Amniotic stem cell (primary cell): ENCODE data around the gene LUC7L.
"Not testable (repeated sequence)": the region's sequence is repeated elsewhere in the genome, so short reads cannot be mapped to it uniquely, and the experiment has no call there.

ENCODE experiments used
- DNase-seq: peaks from one replicate; lab custom pipeline; 2025; lab: John Stamatoyannopoulos, UW

LUC7L gene

DNA sequence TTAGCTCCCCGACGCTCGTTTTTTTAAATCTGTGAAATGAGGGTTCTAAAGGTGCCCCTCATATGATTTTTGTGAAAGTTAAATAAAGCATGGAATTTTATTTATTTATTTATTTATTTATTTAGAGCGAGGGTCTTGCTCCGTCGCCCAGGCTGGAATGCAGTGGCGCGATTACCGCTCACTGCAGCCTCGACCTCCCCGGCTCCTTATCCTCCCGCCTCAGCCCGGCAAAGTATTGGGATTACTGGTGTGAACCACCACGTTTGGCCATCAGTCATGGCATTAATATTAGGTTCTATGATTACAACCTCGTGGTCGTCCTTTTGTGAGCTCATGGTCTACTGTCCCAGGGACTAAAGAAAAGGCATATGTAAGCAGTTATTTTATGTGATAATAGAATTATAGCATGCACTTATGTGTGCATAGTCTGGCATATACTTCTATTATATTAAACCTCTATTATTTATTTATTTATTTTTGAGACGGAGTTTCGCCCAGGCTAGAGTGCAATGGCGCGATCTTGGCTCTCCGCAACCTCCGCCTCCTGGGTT lies 557 bp upstream of the LUC7L start:
- DNase-seq, result no peak

DNA sequence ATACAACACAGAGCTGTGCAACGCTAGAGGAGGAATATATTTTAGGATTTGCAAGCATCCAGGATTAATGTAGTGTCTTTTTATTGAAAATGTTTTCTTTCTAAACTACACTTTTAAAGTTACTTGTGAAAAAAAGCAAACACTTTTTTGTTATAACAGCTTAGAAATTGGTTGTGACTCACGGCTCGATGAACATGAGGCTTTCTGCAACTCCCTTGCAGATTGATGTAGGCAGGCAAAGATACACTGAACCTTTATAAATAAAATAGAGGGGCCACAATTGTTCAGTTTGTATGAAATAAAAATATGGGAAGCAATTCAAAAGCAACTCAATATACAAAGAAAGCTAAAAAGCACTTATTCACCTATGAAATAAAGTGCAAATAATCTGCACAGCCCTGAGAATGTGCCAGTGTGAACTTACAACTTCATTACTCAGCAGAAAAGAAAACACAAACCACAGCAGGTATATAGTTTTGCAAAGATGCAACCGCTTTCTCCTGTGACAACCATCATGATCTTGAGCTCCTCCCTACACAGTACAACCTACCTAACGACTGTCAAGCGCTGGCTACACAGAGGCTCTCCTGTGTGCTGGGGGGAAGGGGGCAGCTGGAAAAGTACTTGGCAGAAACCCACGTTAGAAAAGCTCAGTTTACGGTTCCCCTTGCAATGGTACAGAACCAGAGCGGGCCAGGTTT lies 948 bp downstream of the LUC7L start:
- DNase-seq, result no peak

GRCh38 chr16:220021-220420 lies 9.2 kb downstream of the LUC7L start:
- no peak for DNase-seq

DNA sequence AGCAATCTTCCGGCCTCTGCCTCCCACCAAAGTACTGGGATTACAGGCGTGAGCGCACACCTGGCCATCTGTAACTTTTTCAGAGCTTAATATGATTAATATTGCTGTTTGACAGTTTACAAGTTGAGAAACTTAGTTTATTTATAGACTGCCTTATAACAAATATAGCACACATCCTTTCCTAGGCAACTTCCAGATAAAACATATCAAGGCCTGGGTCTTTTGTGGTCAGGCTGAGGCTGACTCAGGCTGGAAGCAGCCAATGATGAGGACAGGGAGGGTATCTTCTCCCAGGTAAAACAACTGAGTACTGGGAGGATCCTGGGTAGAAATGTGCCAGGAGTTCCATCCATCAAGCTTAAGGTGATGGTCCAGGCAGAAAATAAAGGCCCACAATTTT lies 16.2 kb downstream of the LUC7L start:
- no peak for DNase-seq

DNA sequence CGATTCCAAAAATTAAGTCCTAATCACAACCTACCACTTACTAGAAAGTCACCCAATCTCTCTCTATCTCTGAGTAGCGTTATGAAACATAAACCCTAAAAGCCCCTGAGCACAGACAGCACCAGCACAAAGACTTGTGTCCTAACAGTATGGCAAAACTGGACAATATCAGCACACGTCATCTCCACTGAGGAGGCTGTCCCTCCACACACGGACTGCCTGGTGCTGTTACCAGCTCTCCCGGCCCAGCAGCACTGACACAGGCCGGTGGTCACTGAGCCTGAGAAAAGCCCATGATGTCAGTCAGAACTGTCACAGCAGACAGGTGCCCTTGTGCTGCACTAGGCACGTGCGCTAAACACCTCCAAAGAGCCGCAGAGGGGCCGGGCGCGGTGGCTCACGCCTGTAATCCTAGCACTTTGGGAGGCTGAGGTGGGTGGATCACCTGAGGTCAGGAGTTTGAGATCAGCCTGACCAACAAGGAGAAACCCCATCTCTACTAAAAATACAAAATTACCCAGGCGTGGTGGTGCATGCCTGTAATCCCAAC lies 17.5 kb downstream of the LUC7L start:
- not testable (repeated sequence) for DNase-seq

GRCh38 chr16:209359-209758 lies 19.9 kb downstream of the LUC7L start:
- not testable (repeated sequence) for DNase-seq

- DNase-seq, result not testable (repeated sequence)
Observed at GRCh38 chr16:204046-204445, 25.2 kb downstream of the LUC7L start.

DNA sequence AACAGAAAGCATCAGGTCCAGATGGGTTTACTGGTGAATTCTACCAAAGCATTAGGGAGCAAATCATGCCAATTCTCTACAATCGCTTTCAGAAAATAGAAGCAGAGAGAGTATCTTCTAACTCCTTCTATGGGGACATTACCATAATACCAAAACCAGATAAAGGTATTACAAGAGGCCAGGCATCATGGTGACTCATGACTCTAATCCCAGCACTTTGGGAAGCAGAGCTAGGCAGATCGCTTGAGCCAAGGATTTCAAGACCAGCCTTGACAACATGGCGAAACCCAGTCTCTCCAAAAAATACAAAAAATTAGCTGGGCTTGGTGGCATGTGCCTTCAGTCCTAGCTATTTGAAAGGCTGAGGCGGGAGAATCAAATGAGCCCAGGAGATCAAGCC lies 26.0 kb downstream of the LUC7L start:
- no peak for DNase-seq

GRCh38 chr16:200388-200787 lies 28.9 kb downstream of the LUC7L start:
- DNase-seq, result peak; percentile 14

- no peak for DNase-seq
Observed at GRCh38 chr16:194516-194915, 34.7 kb downstream of the LUC7L start.

DNA sequence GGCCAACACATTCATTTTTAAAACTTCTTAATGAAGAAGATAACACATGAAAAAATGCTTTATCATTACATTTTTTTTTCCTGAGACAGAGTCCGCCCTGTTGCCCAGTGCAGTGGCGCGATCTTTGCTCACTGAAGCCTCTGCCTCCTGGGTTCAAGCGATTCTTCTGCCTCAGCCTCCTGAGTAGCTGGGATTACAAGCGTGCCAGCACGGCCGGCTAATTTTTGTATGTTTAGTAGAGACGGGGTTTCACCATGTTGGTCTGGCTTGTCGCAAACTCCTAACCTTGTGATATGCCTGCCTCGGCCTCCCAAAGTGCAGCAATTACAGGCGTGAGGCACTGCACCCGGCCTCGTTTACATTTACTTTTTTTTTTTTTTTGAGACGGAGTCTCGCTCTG lies 35.8 kb downstream of the LUC7L start:
- no peak for DNase-seq

- DNase-seq, result no peak
Observed at GRCh38 chr16:192686-193085, 36.6 kb downstream of the LUC7L start.

- no peak for DNase-seq
Observed at GRCh38 chr16:191831-192230, 37.4 kb downstream of the LUC7L start.

DNA sequence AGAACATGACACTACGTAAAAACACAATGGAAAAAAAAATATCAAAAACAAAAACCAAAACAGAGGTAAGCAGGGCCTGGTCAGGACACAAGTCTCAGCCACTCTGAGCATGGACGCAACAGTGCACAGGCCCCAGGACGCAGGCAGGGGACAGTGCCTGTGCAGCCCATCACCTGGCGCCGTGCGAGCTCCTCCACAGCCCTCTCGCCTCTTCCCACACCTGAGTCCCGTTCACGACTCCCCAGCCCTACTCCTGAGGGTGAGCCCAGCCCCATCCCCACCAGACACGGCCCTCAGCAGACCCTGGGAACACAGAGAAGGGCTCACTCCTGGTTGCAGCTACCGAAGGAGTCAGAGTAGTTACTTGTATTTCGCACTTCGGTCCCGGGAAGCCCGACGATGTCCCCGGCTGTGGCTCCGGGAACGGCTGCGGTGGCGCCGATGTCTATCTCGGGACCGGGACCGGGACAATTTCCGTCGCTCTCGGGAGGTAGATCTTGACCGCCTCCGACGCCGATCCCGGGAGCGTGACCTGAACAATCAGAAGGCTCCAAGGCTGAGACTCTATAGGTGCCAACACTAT lies 39.6 kb downstream of the LUC7L start:
- no peak for DNase-seq

DNA sequence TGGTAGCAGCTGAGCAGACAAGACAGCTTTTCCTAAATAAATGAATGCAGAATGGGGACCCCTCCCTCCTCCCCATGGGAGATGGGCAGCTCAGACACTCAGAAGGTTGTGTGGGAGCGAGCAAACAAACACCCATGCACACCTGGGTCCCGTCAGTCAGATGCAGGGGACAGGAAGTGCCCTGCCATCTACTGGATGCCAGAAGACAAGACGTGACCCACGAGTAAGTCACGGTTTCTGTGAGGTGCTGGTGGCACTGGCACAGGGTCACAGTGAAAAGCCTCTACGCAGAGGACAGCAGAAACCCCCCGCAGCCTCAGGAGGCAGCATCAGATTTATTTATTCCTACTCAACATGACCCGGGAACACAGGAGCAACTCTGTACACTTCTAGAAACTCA lies 40.6 kb downstream of the LUC7L start:
- no peak for DNase-seq

DNA sequence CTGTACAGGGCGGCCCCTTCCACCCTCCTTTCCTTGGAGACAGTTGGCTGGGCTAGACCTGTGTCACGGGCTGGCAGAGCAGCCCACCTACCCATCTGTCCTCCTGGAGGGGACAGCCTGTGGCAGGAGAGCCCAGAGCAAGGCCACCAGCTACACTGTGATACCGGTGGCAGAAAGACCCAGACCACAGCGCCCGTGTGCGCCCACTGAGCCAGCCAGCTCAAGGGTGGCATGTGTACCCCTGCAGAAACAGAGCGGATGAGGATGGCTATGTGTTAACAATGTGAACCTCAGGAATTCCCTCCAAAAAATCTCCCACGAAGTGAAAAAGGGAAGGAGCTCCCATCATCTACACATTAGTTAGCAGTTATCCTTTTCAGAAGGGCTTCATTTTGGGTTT lies 41.9 kb downstream of the LUC7L start:
- no peak for DNase-seq

DNA sequence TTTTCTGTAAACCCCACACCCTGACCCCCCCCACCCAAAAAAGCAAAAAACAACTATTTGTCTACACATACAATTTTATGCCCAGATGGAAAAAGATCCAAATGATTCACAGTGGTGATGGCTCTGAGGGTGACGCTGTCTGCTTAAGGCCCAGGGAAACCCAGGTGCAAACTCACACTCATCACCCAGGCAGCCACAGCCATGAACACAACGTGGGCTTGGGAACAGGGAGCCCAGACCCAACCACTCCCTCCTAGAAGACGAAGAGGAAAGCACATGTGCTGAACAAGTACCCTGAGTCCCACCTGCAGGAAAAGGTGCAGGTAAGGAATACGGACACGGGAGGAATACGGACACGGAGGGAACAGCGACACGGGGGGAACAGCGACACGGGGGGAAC lies 43.6 kb downstream of the LUC7L start:
- DNase-seq, result no peak

DNA sequence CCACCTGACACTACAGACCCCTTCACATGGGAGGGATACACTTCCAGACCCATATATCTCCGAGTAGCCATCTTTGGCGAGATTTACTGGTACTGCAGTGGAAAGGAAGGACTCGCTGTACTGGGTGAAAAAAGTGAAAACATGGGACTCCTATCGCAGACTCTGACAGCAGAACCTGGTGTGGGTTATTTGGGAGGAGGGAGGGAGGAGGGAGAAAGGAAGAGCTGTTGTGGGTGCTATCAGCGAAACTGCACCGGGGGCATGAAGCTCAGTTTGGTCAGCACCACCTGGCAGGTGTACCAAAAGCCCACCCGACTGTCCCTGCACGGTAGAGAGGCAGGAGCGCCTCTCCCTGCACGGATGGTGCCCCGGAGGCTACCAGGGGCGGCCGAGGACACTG lies 44.0 kb downstream of the LUC7L start:
- no peak for DNase-seq

- DNase-seq, result no peak
Observed at GRCh38 chr16:183005-183404, 46.2 kb downstream of the LUC7L start.

DNA sequence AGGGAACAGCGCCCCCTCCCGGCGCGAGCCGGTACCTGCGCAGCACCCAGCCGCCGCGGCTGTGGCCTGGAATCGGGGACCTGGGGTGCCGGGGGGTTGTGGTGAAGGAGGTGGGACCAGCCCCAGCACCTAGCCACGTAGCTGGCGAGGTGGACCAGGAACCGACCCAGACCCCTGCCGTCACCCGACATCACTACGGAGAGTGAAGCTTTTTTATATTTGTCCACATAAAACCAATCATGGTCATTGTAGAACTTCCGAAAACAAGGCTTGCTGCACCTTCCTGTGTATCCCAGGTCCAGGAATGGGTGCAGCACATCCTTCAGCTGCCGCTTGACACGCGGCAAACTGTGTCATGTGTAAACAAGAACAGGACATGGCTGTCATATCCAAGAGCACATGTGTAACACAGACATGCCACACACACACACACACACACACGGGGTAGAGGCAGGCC lies 47.7 kb downstream of the LUC7L start:
- no peak for DNase-seq

GRCh38 chr16:180681-181564 lies 48.3 kb downstream of the LUC7L start:
- peak; percentile 9 for DNase-seq

DNA sequence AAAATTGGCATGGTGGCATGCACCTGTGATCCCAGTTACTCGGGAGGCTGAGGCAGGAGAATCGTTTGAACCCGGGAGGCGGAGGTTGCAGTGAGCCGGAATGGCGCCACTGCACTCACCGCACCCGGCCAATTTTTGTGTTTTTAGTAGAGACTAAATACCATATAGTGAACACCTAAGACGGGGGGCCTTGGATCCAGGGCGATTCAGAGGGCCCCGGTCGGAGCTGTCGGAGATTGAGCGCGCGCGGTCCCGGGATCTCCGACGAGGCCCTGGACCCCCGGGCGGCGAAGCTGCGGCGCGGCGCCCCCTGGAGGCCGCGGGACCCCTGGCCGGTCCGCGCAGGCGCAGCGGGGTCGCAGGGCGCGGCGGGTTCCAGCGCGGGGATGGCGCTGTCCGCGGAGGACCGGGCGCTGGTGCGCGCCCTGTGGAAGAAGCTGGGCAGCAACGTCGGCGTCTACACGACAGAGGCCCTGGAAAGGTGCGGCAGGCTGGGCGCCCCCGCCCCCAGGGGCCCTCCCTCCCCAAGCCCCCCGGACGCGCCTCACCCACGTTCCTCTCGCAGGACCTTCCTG lies 49.1 kb downstream of the LUC7L start, which contains the start of gene HBQ1:
Gene HBQ1, plus strand, starts transcription at position 359 of the 575 bp plus-strand sequence. Its CDS starts 28 bp downstream, at position 387.
- DNase-seq, result no peak
